HL-60 (cell line): ENCODE data around the gene FOXF1.

Experiments
- GABPA ChIP-seq: IDR thresholded peaks from 2 replicates; pipeline ENCODE4 v1.6.1; 2012; ENCODE audit warnings: low read depth
- POLR2AphosphoS5 ChIP-seq: IDR thresholded peaks from 2 replicates; pipeline ENCODE4 v1.6.1; 2012; ENCODE audit warnings: low read depth
- REST ChIP-seq: IDR thresholded peaks from 2 replicates; pipeline ENCODE4 v1.6.1; 2012; ENCODE audit warnings: low read depth; ENCODE audit not compliant: insufficient replicate concordance
- TF ChIP-seq, protein P1 (sequence below): IDR thresholded peaks from one replicate; pipeline ENCODE4 v1.5.1; 2011; ENCODE audit warnings: low read length, control low read depth, inconsistent platforms; ENCODE audit not compliant: insufficient read depth

DNA sequence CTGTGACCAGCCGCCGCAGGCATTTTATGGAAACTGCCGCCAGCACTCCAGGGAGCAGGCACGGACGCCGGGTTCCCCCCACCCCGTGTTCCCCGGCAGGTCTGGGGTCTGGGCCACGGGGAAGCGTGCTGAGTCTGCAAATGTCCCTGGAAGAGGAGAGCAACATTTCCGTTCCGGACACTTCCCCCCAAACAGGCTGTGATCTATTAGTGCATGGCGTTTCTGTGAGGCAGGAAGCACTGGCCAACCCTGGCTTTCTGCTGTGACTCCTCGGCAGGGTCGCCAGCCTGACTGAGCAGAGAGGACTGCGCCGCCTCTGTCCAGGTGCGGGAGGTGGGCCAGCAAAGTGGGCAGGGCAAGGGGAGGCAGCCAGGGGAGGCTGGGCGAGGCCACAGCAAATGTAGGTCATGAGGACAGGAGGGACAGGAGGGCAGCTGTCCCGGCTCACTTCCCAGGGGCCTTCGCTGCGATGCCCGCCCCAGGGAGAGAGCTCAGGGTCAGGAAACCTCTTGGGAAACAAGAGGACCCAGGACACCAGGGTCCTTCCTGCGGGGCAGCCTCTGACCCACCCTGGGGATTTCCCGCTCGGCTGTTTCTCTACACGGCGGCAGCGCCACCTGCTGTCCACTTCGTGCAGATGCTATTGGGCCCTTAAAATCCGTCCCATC lies 9.5 kb downstream of the FOXF1 start:
- TF ChIP-seq POLR2AphosphoS5 (no peak), REST (no peak), GABPA (no peak)
- TF ChIP-seq, protein P1, sequence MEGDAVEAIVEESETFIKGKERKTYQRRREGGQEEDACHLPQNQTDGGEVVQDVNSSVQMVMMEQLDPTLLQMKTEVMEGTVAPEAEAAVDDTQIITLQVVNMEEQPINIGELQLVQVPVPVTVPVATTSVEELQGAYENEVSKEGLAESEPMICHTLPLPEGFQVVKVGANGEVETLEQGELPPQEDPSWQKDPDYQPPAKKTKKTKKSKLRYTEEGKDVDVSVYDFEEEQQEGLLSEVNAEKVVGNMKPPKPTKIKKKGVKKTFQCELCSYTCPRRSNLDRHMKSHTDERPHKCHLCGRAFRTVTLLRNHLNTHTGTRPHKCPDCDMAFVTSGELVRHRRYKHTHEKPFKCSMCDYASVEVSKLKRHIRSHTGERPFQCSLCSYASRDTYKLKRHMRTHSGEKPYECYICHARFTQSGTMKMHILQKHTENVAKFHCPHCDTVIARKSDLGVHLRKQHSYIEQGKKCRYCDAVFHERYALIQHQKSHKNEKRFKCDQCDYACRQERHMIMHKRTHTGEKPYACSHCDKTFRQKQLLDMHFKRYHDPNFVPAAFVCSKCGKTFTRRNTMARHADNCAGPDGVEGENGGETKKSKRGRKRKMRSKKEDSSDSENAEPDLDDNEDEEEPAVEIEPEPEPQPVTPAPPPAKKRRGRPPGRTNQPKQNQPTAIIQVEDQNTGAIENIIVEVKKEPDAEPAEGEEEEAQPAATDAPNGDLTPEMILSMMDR: peak; percentile 53
